Liver (tissue), 9 donors: ENCODE results near the gene DMD. TPM values are rescaled to one million over a fixed set of nuclear protein-coding genes. Genes with fewer than 3 reads are reported as not detected.

Experiments used
- DNase-seq: peaks from one replicate; pipeline ENCODE4 v3.0.0-alpha.2; 2017; ENCODE audit warnings: low spot score
- H3K27ac ChIP-seq, 2 donors: one replicate each; pipeline ENCODE4 v1.7.0; 2013; ENCODE audit warnings: inconsistent platforms in 2 of 2, low read length in 2 of 2, control low read depth in 1 of 2, low read depth in 1 of 2, mild to moderate bottlenecking in 1 of 2
- H3K27me3 ChIP-seq, 4 donors: one replicate each; pipeline versions ENCODE4 v1.6.1 to v1.7.0; 2013; ENCODE audit warnings: low read length in 3 of 4, inconsistent platforms in 1 of 4, mild to moderate bottlenecking in 1 of 4, moderate library complexity in 1 of 4; ENCODE audit not compliant: control insufficient read depth in 4 of 4, insufficient read depth in 4 of 4
- H3K36me3 ChIP-seq, 4 donors: one replicate each; pipeline versions ENCODE4 v1.6.1 to v1.7.0; 2013; ENCODE audit warnings: low read length in 3 of 4, mild to moderate bottlenecking in 3 of 4, low read depth in 1 of 4, moderate library complexity in 1 of 4; ENCODE audit not compliant: control insufficient read depth in 4 of 4, insufficient read depth in 3 of 4
- H3K4me1 ChIP-seq, 4 donors: one replicate each; pipeline versions ENCODE4 v1.6.1 to v1.7.0; 2013; ENCODE audit warnings: low read length in 3 of 4, mild to moderate bottlenecking in 3 of 4, moderate library complexity in 1 of 4; ENCODE audit not compliant: control insufficient read depth in 4 of 4, insufficient read depth in 4 of 4
- H3K4me3 ChIP-seq, 3 donors: one replicate each; pipeline versions ENCODE4 v1.6.1 to v1.7.0; 2013; ENCODE audit warnings: low read length in 3 of 3, control low read depth in 1 of 3, low read depth in 1 of 3, mild to moderate bottlenecking in 1 of 3
- H3K9ac ChIP-seq, 2 donors: one replicate each; pipeline ENCODE4 v1.7.0; 2013; ENCODE audit warnings: low read length in 2 of 2, mild to moderate bottlenecking in 2 of 2, moderate library complexity in 2 of 2, control low read depth in 1 of 2, low read depth in 1 of 2
- H3K9me3 ChIP-seq, 4 donors: one replicate each; pipeline versions ENCODE4 v1.6.1 to v1.7.0; 2013; ENCODE audit warnings: low read length in 3 of 4; ENCODE audit not compliant: control insufficient read depth in 4 of 4
- EGR1 ChIP-seq, 2 donors: IDR thresholded peaks; 2 replicates each; pipeline ENCODE4 v1.6.1; 2016 to 2018; ENCODE audit warnings: antibody characterized with exemption in 2 of 2, low read depth in 2 of 2
- FOXA1 ChIP-seq: IDR thresholded peaks from 2 replicates; pipeline ENCODE4 v1.6.1; 2016; ENCODE audit warnings: antibody characterized with exemption
- FOXA2 ChIP-seq: IDR thresholded peaks from 2 replicates; pipeline ENCODE4 v1.6.1; 2016; ENCODE audit warnings: antibody characterized with exemption
- GABPA ChIP-seq, 2 donors: IDR thresholded peaks in 1 of 2; conservative IDR thresholded peaks in 1 of 2; 2 replicates each; pipeline ENCODE4 v1.6.1; 2016; ENCODE audit warnings: antibody characterized with exemption in 2 of 2, mild to moderate bottlenecking in 1 of 2, moderate library complexity in 1 of 2
- HNF4G ChIP-seq: IDR thresholded peaks from 2 replicates; pipeline ENCODE4 v1.6.1; 2016; ENCODE audit warnings: antibody characterized with exemption
- RAD21 ChIP-seq, 2 donors: IDR thresholded peaks; 2 replicates each; pipeline ENCODE4 v1.6.1; 2016; ENCODE audit warnings: antibody characterized with exemption in 2 of 2, mild to moderate bottlenecking in 2 of 2
- RXRA ChIP-seq, 2 donors: IDR thresholded peaks; 2 replicates each; pipeline ENCODE4 v1.6.1; 2017 to 2018; ENCODE audit warnings: antibody characterized with exemption in 2 of 2, mild to moderate bottlenecking in 1 of 2
- SP1 ChIP-seq: IDR thresholded peaks from 2 replicates; pipeline ENCODE4 v1.6.1; 2018; ENCODE audit warnings: antibody characterized with exemption, mild to moderate bottlenecking
- YY1 ChIP-seq: IDR thresholded peaks from 2 replicates; pipeline ENCODE4 v1.6.1; 2016; ENCODE audit warnings: antibody characterized with exemption, mild to moderate bottlenecking
- ZBTB33 ChIP-seq: IDR thresholded peaks from 2 replicates; pipeline ENCODE4 v1.6.1; 2016; ENCODE audit warnings: antibody characterized with exemption
- whole genome bisulfite sequencing: extraction: QIAGEN DNeasy Blood & Tissue Kit; methylation state at CpG from one replicate; pipeline ENCODE4 v1.1.7; 2013; 5-methylcytosine and 5-hydroxymethylcytosine counted together
- polyA plus RNA-seq, 2 donors: library from polyadenylated mRNA; stranded (reverse) in 1 of 2; unstranded in 1 of 2; fragments of 200-250 nt in 1 of 2; fragments of >200 nt in 1 of 2; fragmentation: Nextera tagmentation in 1 of 2; extraction: Ambion mirVana in 1 of 2; gene quantifications; one replicate each; pipeline versions ENCODE4 v1.2.1 to v1.2.3, GENCODE V29; 2013 to 2015
- total RNA-seq, 2 donors: library from RNA; depleted of rRNA; stranded (reverse); fragments of >200 nt; gene quantifications; one replicate each; pipeline ENCODE4 v1.2.3, GENCODE V29; 2014
- TF ChIP-seq, protein P1 (sequence below): IDR thresholded peaks from 2 replicates; pipeline ENCODE4 v1.6.1; 2016; ENCODE audit warnings: antibody characterized with exemption
- TF ChIP-seq, protein P2 (sequence below): IDR thresholded peaks from 2 replicates; pipeline ENCODE4 v1.6.1; 2016; ENCODE audit warnings: antibody characterized with exemption
- TF ChIP-seq, protein P3 (sequence below): fragments of 150-350 bp; IDR thresholded peaks from 2 replicates; pipeline ENCODE4 v1.5.1; 2017; ENCODE audit warnings: improper control_type of control experiment, low read depth, low read length; ENCODE audit not compliant: missing input control
- donor health status: healthy.
- donor health status: healthy.
- donor health status: healthy.
- donor health status: healthy.
- donor health status: healthy.

The DMD gene
- total and polyA plus RNA-seq, 4 donors = 14.6 to 61.9 (median 23.9) TPM

DNA sequence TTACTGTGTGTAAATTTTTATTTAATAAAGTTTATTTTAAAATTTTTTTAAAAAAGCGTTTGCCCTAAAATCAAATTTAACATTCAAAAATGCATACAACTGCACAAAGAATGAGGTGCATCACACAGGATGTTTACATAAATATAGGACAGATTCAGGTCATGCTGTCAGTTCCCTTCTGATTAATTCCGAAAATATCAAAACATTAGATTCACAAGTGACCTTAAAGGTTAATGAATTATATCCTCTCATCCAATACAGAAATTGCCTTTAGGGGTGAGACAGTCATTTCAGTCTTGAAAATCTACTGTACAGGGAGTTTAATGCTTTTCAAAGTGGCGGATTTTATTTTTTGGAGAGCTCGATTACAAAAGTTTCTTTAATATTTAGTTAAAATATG is 1930.8 kb downstream of the DMD start:
- DNase-seq = no peak
- H3K27ac ChIP-seq = no peak overlapping the region
- WGBS = 89% methylated on average over 4 of the region's 4 CpGs
- H3K9ac ChIP-seq = no peak overlapping the region
- H3K4me1 ChIP-seq = peaks cover 0 to 4% (median 0%) of the 10 kb centered on the region in 4 donors
- H3K9me3 ChIP-seq = no peaks in the 10 kb centered on the region
- H3K4me3 ChIP-seq = no peak overlapping the region
- no peaks in the 10 kb centered on the region for H3K36me3 ChIP-seq
- no peaks in the 10 kb centered on the region for H3K27me3 ChIP-seq
- TF ChIP-seq ZBTB33 = no peak
- no peak for TF ChIP-seq EGR1 (IDR thresholded peaks at IDR 0.05; ENCODE audit: low read depth in 2 of 2)
- no peak for TF ChIP-seq HNF4G
- TF ChIP-seq SP1 = no peak
- TF ChIP-seq RAD21 (IDR thresholded peaks at IDR 0.05) = no peak
- TF ChIP-seq FOXA2 = no peak
- TF ChIP-seq GABPA (IDR thresholded peaks at IDR 0.05 in 1 of 2, conservative IDR thresholded peaks at IDR 0.05 in 1 of 2) = no peak
- TF ChIP-seq, protein P1, sequence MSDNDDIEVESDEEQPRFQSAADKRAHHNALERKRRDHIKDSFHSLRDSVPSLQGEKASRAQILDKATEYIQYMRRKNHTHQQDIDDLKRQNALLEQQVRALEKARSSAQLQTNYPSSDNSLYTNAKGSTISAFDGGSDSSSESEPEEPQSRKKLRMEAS = no peak
- no peak for TF ChIP-seq YY1
- TF ChIP-seq, protein P2, sequence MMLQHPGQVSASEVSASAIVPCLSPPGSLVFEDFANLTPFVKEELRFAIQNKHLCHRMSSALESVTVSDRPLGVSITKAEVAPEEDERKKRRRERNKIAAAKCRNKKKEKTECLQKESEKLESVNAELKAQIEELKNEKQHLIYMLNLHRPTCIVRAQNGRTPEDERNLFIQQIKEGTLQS = no peak
- TF ChIP-seq, protein P3, sequence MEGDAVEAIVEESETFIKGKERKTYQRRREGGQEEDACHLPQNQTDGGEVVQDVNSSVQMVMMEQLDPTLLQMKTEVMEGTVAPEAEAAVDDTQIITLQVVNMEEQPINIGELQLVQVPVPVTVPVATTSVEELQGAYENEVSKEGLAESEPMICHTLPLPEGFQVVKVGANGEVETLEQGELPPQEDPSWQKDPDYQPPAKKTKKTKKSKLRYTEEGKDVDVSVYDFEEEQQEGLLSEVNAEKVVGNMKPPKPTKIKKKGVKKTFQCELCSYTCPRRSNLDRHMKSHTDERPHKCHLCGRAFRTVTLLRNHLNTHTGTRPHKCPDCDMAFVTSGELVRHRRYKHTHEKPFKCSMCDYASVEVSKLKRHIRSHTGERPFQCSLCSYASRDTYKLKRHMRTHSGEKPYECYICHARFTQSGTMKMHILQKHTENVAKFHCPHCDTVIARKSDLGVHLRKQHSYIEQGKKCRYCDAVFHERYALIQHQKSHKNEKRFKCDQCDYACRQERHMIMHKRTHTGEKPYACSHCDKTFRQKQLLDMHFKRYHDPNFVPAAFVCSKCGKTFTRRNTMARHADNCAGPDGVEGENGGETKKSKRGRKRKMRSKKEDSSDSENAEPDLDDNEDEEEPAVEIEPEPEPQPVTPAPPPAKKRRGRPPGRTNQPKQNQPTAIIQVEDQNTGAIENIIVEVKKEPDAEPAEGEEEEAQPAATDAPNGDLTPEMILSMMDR = no peak

DNA sequence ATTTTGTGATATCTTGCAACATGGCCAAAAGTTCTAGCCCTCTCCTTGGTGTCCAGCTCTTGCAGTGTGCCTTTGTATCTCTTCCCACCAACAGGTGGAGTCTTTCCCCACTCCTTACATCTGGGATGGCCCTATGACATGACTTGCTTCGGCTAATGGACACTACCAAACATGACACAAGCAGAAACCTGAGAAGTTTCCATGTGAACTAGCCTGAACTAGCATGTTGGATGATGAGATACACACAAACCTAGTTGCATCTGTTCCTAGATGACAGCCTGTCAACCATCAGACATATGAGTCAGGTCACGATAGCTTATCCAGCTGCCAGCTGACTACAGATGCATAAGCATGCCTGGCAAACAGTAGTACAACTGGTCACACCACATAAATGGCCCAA is 1932.0 kb downstream of the DMD start:
- H3K36me3 ChIP-seq = no peaks in the 10 kb centered on the region
- H3K4me3 ChIP-seq = no peak overlapping the region
- no peak overlapping the region for H3K9ac ChIP-seq
- no peak for DNase-seq
- H3K4me1 ChIP-seq = peaks cover 0 to 4% (median 0%) of the 10 kb centered on the region in 4 donors
- 59% methylated on average over 2 of the region's 2 CpGs for WGBS
- no peak overlapping the region for H3K27ac ChIP-seq
- no peak for TF ChIP-seq EGR1 (IDR thresholded peaks at IDR 0.05; ENCODE audit: low read depth in 2 of 2)
- no peak for TF ChIP-seq FOXA1
- TF ChIP-seq RAD21 (IDR thresholded peaks at IDR 0.05) = peak; percentile 82 to 91
- no peak for TF ChIP-seq HNF4G
- peak in 1 of 2 donors; percentile 6 for TF ChIP-seq RXRA (IDR thresholded peaks at IDR 0.05)
- TF ChIP-seq, protein P3 = peak; percentile 49
- H3K9me3 ChIP-seq = no peaks in the 10 kb centered on the region
- H3K27me3 ChIP-seq = no peaks in the 10 kb centered on the region
